ENCODE results near the gene MTNR1A.

DNA sequence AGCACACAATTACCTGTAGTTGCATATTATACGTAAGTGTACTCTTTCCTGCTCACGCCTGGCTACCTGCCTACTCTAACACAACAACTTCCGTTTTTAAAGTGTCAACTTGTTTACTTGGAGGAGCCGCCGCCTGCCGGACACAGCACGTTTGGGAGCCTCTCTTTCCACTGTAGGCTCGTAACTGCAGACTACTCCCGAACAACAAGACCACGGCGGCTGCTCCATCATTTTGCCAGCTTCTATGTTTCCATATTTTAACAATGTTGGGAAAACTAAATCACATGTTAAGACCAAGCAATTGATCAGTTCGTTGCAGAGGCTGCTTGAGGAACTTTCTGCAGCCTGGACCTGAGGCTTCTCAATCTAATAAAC lies 841 bp downstream of the MTNR1A start:
- TF ChIP-seq CTCF (IDR thresholded peaks at IDR 0.05) (peak in 2 of 7 experiments; percentile 19 to 33), POLR2A (IDR thresholded peaks at IDR 0.05) (no peak)
